ENCODE results near the gene MMP15.

Gene MMP15

DNA sequence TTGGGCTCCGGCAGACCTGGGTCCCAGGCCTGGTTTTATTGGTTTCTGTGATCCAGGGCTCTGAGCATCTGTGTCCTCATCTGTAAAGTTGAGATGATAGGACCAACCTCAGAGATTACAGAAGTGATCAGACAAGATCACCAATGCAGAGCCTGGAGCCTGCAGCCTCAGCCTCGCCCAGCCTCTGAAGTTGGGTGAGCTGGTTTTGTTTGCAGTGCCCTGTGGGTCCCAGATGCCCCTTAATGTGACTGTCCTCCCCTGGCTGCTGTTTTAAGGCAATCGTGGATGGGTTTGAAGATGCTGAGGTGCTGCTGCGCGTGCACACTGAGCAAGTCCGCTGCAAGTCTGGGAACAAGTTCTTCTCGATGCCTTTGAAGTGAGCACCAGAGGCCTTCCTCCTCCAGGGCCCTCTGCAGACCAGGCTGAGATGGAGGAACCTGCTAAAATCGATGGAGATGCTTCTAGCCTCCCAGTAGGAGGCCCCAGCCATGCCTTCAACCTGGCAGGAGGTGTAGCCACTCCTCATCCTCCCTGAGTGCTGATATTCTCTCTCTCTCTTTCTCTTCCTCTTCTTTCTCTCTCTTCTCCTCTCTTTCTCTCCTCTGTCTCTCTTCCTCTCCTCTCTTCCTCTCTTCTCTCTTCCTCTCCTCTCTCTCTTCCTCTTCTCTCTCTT is 5.6 kb upstream of the MMP15 start:
- DNase-seq: no peak

GRCh38 chr16:58020628-58021521 is 4.7 kb upstream of the MMP15 start:
- DNase-seq: peak; percentile 77

GRCh38 chr16:58021661-58022551 is 3.6 kb upstream of the MMP15 start:
- no peak for DNase-seq

- no peak for DNase-seq
Measured at GRCh38 chr16:58022601-58023371, 2.8 kb upstream of the MMP15 start.

DNA sequence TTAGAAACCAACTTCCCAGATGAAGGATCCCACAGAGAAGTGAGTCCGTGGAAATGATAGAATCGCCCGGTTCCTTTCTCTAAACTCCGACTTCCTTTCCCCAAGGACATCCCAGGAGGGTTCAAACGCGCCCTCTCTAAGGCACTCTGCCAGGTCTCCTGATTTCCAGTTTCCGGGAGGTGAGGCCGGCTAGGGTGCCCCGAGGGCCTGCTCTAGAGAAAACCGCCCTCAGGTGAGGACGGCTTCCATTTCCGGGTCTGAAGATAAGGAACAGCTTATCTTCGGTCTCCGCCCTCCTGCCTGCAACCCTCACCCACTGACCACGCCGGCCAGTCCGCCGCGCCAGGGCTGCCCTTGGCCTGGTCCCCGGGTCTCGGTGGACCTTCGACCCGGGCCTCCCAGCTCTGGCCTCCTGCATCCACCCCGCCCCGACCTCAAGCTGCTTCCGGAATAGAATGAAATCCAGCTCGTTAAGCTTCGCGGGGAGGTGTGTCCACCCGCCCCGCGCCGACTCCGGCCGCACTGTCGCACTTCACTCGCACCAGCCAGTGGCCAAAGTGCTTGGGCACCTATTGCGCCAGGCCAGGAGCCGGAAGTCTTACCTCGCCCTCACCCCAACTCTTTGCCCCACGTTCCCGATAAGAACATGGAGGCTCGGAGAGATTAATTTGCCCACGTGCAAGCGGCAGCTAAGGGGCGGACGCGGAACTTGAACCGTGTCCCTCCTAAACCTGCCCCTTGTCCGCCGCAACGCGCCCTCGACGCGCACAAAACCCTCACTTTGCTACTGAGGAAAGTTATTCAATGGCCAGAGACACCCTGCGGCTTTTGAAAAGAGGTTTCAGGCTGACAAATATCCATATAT is 836 bp upstream of the MMP15 start:
- peak; percentile 62 for DNase-seq

DNA sequence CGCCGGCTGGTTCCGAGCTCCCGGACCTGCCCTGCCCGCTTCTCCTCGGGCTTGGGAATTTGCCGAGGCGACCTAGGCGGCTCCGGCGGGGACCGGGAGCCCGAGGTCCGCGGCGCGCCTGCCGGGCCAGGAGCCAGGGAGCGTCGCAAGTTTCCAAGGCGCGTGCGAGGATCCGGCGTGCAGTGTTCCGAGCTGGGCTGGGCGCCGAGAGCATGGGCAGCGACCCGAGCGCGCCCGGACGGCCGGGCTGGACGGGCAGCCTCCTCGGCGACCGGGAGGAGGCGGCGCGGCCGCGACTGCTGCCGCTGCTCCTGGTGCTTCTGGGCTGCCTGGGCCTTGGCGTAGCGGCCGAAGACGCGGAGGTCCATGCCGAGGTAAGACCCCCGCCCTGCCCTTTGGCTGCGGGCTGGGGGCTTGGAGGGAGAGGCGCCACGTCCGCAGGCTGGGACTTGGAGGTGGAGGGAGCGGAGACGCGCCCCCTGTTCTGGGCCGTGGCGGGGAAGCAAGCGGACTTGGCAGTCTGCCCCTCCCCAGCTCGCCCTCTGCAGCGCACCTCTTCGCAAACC is 668 bp downstream of the MMP15 start:
- DNase-seq: peak; percentile 59

DNA sequence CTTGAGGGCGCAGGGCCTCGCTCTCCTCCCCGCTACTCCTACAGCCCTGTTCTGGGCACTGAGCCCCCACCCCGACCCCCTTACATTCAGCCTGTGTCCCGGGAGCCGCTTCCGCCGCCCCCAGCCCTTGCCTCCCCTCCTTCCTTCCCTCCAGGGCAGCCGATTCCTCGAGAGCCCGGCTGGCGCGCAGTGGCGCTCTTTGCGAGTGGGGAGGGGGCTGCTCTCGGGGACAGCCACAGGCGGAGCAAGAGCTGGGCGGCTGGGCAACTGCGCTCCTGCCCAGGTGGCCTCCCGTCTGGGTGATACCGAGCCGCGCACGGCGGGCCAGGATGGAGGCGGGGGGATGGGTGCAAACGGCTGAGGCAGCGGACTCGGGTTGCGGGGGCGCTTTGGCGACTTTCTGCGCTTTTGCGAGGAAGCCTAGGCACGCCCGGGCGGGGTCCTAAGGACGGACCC is 1.2 kb downstream of the MMP15 start:
- no peak for DNase-seq

DNA sequence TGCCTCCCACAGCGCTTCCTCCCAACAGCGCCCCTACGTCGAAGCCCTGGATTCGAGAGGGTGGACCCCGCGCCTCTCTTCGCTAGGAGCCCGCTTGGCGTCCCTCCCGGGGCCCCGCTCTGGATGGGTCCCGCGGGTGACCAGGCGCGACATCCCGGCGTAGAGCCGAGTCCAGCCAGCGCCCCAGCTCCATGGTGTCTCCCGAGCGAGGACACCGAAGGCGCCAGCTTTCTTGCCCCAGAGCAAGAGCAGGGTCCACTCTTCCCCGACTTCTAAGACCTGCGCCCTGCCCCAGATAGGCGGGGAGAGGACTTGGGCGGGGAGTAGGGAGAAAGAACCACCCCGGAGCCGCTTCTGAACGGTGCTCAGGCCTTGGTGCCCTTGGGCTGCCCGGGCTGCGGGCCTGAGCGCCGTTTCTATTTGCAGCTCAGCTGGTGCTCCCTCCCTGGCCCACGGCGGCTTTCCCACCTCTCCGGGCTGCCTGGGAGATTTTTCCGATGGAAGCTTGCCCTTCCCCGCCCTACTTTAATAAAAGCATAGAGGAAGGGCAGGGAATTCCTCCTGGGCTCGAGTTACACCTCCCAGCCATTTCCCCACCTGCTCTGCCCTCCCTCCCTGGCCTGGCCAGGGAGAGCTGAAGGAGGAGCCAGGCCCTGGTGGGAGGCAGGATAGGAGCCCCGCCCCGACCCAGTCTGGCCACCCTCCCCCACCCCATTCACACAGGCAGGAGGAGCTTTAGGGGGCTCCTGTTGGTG is 1.8 kb downstream of the MMP15 start:
- DNase-seq: no peak

DNA sequence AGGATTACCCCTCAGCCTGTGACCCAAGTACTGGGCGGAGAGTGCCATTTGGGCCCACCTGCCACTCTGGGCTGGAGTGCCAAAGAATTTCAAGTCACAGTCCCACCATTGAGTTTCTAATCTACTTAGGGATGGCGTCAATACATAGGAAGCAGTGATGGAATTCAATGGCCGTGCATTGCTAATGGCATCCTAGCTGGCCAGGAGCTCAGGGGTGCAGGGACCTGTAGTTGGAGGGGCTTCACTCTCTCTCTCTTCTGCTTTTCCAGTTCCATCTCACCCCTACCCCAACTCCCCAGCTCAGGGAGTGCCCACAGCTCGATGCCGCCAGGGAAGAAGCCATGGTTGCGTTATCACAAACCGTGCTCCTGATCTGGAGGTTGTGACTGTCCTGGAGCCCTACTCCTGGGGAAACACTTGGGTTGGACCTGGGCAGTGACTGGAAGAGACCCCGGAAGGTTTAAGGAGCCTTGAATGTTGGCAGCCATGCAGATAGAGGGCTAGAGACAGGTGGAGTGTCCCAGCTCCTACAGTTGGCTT is 2.4 kb downstream of the MMP15 start:
- DNase-seq: no peak

GRCh38 chr16:58028541-58029070 is 3.1 kb downstream of the MMP15 start:
- DNase-seq: no peak

- no peak for DNase-seq
Measured at GRCh38 chr16:58029410-58029809, 3.9 kb downstream of the MMP15 start.

- no peak for DNase-seq
Measured at GRCh38 chr16:58030136-58030840, 4.7 kb downstream of the MMP15 start.

DNA sequence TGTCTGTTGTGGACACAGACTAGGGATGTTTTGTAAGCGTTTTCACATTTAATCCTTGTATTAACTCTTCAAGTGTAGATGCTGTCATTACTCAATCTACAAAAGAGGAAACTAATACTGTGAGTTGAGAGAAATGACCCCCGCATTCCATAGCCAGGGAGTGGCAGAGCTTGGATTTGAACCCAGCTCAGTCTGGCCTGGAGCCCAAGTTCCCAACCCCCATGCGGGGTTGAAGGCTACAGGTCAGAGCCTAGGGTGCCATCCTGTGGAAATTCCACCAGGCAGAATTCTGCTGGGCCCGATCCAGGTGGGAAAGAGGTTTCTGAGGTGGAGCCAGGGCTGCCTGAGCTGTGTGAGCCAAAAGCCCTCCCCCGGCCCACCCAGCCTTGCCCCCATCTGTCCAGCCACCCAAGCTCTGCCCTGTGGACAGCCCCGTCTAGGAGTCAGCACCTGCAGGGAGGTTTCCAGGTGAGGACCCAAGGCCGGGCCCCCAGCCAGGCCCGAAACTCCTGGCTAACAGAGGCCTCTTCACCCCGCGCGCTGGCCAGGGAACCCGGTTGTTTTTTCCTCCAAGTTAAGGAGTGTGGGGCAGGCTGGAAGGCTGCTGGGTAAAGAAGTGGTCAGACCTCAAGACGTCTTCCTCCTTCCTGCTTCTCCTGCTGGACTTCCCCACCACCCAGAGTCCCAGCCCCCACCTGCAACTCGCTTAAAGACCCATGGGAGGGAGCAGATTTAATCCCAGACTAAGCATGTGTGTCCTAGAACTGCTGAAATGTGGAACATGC is 5.7 kb downstream of the MMP15 start:
- no peak for DNase-seq

GRCh38 chr16:58032710-58033293 is 7.2 kb downstream of the MMP15 start:
- no peak for DNase-seq

- no peak for DNase-seq
Measured at GRCh38 chr16:58034128-58034685, 8.7 kb downstream of the MMP15 start.

DNA sequence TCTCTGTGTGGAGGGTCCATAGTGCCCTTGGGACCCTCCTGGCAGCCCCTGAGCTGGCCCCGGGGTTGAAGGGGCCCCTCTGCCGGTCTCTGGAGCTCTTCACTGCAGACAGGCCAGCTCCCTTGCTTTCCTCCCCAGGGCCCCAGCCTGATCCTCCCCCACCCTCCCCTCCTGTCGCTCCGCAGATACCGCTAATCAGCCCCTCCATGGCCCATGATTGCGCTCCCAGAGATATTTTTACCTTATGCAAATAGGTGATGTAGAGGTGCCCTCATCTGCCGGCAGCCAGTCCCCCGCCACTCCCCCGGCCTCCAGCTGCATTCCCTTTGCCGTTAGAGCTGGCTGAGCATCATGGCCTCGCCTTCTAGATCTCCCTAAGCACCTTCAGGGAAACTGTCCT is 9.2 kb downstream of the MMP15 start:
- no peak for DNase-seq

All from activated CD8-positive, alpha-beta memory T cell treated with anti-CD3 and anti-CD28 coated beads, Interleukin-2, amount 50 U/mL, for 48 hours (primary cell).